NT2/D1 (cell line): Measurements from ENCODE around the gene SERPINB6.
"Not testable (repeated sequence)": the region's sequence is repeated elsewhere in the genome, so short reads cannot be mapped to it uniquely, and the experiment has no call there.

Source experiments
- DNase-seq: peaks from one replicate; pipeline ENCODE4 v3.0.0-alpha.2; 2011; ENCODE audit warnings: low read depth, low spot score
- H3K27me3 ChIP-seq: 2 replicates; pipeline ENCODE4 v1.6.0; 2011; ENCODE audit warnings: mild to moderate bottlenecking; ENCODE audit not compliant: insufficient read length, insufficient read depth
- H3K36me3 ChIP-seq: 2 replicates; pipeline ENCODE4 v1.6.1; 2011; ENCODE audit warnings: mild to moderate bottlenecking, low read length, mixed read lengths; ENCODE audit not compliant: insufficient read depth, insufficient read length
- H3K4me1 ChIP-seq: 2 replicates; pipeline ENCODE4 v1.5.1; 2011; ENCODE audit not compliant: insufficient read depth, insufficient read length
- H3K4me3 ChIP-seq: 2 replicates; pipeline ENCODE4 v1.5.1; 2011; ENCODE audit warnings: low read depth; ENCODE audit not compliant: insufficient read length
- H3K9ac ChIP-seq: 2 replicates; pipeline ENCODE4 v1.6.0; 2011; ENCODE audit warnings: low read depth; ENCODE audit not compliant: insufficient read length
- H3K9me3 ChIP-seq: 2 replicates; pipeline ENCODE4 v1.5.1; 2011; ENCODE audit warnings: mild to moderate bottlenecking, low read length; ENCODE audit not compliant: insufficient read depth
- SUZ12 ChIP-seq: IDR thresholded peaks from 2 replicates; pipeline ENCODE4 v1.6.1; 2011; ENCODE audit not compliant: insufficient read length, insufficient read depth; ENCODE audit errors: extremely low read depth
- YY1 ChIP-seq: IDR thresholded peaks from 2 replicates; pipeline ENCODE4 v1.6.1; 2011; ENCODE audit not compliant: insufficient read length, insufficient read depth
- ZNF274 ChIP-seq: IDR thresholded peaks from 2 replicates; pipeline ENCODE4 v1.6.1; 2011; ENCODE audit warnings: mild to moderate bottlenecking, low read depth, low read length

The SERPINB6 gene

GRCh38 chr6:2901645-2902502, 69.5 kb downstream of the SERPINB6 start:
- H3K36me3 ChIP-seq, result peaks cover 33% of the 10 kb centered on the region
- peak overlapping the region; percentile 92 for H3K4me3 ChIP-seq
- peak overlapping the region; percentile 96 for H3K9ac ChIP-seq
- not testable (repeated sequence) for DNase-seq, H3K27me3 ChIP-seq, H3K9me3 ChIP-seq, H3K4me1 ChIP-seq

- peak overlapping the region; percentile 26 for H3K9ac ChIP-seq
- no peaks in the 10 kb centered on the region for H3K4me1 ChIP-seq
- H3K36me3 ChIP-seq, result peaks cover 39% of the 10 kb centered on the region
- no peaks in the 10 kb centered on the region for H3K9me3 ChIP-seq
- peak overlapping the region; percentile 31 for H3K4me3 ChIP-seq
- no peak for TF ChIP-seq SUZ12
- TF ChIP-seq ZNF274, result no peak
- TF ChIP-seq YY1, result no peak
- no peak for DNase-seq
- no peaks in the 10 kb centered on the region for H3K27me3 ChIP-seq
These were observed 70.3 kb downstream of the SERPINB6 start for GRCh38 chr6:2900821-2901644.

- Histone ChIP-seq H3K27me3 (no peaks in the 10 kb centered on the region), H3K9ac (peak overlapping the region; percentile 26), H3K4me3 (no peak overlapping the region), H3K36me3 (peaks cover 46% of the 10 kb centered on the region), H3K4me1 (no peaks in the 10 kb centered on the region), H3K9me3 (no peaks in the 10 kb centered on the region)
- no peak for TF ChIP-seq YY1
- TF ChIP-seq SUZ12, result no peak
- no peak for TF ChIP-seq ZNF274
- no peak for DNase-seq
These were observed 71.1 kb downstream of the SERPINB6 start for GRCh38 chr6:2900221-2900807.

- no peaks in the 10 kb centered on the region for H3K27me3 ChIP-seq
- no peaks in the 10 kb centered on the region for H3K4me1 ChIP-seq
- TF ChIP-seq YY1 (no peak), ZNF274 (no peak), SUZ12 (no peak)
- H3K9me3 ChIP-seq, result no peaks in the 10 kb centered on the region
- DNase-seq, result no peak
- H3K9ac ChIP-seq, result no peak overlapping the region
- H3K4me3 ChIP-seq, result no peak overlapping the region
- peaks cover 52% of the 10 kb centered on the region for H3K36me3 ChIP-seq
These were observed 71.8 kb downstream of the SERPINB6 start for GRCh38 chr6:2899596-2899995.
